GM18867 (cell line): Measurements from ENCODE around the gene ADAP1.

ENCODE experiments used
- ATAC-seq: cut with Tn5 transposase; IDR thresholded peaks from one replicate; pipeline ENCODE4 v1.9.1; 2021; ENCODE audit warnings: mild to moderate bottlenecking, moderate library complexity; ENCODE audit not compliant: unreplicated experiment

ADAP1 gene

GRCh38 chr7:923108-924041 is 31.1 kb downstream of the ADAP1 start:
- peak; percentile 68 for ATAC-seq

GRCh38 chr7:922334-923107 is 32.0 kb downstream of the ADAP1 start:
- peak; percentile 0 for ATAC-seq

DNA sequence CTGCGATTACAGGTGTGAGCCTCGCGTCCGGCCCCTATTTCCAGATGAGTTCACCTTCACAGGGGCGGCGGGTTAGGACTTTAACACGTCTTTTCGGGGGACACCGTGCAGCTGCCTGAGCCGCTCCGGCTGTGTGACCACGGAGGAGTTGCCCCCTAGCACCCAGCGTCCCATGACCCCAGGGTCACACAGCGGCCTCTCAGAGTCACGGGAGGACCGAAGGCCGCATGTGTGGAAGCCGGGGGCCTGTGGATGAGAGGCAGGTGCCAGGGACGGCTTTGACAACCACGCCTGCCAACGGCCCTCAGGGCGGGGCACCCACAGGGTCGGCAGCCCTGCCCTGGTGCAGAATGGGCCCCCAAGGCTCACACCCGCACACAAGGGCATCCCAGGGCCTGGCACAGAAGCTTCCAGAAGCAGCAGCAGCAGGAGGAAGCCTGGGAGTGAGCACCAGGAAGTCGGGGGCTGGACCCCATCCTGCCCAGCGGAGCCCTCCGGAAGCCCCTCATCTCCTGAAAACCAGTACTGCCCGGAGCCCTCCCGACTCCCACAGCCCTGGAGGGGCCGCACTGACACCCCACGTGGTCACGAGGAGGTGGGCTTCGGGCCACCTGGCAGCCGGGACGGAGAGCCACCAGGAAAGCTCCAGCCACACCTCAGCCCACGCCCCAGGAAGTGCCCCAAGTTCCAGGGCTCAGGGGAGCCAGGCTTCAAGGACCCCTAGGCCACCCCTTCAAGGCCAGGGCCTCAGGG is 32.7 kb downstream of the ADAP1 start:
- no peak for ATAC-seq

DNA sequence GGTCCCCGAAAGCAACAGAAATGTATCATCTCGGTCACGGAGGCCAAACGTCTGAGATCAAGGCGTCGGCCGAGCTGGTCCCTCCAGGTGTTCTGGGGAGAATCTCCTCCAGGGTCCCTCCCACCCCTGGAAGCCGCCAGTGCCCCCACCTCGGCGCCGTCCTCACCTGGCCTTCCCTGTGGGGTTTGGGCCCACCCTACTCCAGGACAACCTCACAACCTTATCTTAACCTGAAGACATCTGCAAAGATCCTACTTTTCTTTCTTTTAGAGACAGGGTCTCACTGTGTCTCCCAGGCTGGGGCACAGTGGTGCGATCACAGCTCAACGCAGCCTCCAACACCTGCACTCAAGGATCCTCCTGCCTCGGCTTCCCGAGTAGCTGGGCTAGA is 33.4 kb downstream of the ADAP1 start:
- no peak for ATAC-seq

- no peak for ATAC-seq
These were observed 34.0 kb downstream of the ADAP1 start for GRCh38 chr7:920351-921070.

DNA sequence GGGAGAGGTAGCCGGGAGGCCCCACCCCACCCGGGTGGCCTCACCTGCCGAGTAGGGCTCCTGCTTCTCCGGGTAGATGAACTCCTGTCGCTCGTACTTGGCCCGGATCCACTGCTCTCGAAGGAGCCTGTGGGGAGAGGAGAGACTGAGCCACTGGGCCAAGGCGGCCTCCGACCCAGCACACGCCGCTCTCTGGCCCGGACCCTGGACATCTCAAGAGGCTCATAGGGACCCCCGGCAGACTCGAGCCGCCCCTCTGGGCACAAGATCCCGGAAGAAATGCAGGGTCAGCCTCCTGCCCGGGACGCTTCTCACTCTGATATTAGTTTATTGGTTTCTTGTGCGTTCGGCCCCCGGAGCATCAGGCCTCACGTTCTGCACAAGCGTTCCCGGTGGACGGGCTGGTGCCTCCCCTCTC is 34.5 kb downstream of the ADAP1 start:
- no peak for ATAC-seq

DNA sequence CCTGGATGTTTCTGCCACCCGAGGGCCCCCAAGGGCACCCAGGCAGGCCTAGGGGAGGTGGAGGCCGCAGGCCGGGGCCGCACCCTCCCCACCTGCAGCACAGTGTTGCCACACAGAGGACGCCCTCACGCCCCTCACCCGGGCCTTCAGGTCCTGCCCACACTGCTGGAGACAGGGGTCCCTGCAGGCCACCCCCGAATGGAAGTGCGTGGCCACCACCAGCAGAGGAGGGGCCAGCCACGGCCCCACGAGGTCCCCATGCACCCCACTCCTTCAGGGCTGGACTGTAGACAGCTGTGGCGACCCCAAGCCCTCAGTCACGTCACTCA is 35.4 kb downstream of the ADAP1 start:
- no peak for ATAC-seq

DNA sequence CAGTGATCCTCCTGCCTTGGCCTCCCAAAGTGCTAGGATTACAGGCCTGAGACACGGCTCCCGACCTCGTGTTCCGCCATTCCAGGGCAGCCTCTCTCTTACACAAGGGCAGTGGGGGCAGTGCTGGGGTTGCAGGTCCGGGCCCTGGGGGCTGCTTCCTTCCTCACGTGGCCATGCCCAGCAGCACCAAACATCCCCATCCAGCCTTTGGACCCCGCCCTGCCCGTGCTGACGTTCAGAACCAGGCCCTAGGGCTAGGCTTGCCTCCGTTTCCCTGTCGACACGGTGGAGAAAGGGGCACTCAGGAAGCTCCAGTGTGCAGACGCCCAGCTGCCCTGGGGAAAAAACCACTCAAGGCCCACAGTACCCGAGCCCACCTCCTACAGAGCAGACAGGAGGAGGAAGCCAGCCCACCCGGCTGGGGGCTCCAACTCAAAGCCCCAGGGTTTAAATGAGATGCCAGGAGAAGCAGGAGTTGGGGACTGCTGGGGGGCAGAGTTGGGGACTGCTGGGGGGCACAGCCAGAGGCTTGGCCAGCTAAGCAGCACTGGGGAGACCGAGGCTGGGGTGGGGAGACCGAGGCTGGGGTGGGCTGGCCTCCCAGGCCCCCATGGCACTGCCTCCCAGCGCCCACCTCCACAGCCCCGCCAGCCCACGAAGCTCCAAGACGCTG is 35.9 kb downstream of the ADAP1 start:
- ATAC-seq: no peak

- ATAC-seq: no peak
These were observed 36.4 kb downstream of the ADAP1 start for GRCh38 chr7:918118-918425.

DNA sequence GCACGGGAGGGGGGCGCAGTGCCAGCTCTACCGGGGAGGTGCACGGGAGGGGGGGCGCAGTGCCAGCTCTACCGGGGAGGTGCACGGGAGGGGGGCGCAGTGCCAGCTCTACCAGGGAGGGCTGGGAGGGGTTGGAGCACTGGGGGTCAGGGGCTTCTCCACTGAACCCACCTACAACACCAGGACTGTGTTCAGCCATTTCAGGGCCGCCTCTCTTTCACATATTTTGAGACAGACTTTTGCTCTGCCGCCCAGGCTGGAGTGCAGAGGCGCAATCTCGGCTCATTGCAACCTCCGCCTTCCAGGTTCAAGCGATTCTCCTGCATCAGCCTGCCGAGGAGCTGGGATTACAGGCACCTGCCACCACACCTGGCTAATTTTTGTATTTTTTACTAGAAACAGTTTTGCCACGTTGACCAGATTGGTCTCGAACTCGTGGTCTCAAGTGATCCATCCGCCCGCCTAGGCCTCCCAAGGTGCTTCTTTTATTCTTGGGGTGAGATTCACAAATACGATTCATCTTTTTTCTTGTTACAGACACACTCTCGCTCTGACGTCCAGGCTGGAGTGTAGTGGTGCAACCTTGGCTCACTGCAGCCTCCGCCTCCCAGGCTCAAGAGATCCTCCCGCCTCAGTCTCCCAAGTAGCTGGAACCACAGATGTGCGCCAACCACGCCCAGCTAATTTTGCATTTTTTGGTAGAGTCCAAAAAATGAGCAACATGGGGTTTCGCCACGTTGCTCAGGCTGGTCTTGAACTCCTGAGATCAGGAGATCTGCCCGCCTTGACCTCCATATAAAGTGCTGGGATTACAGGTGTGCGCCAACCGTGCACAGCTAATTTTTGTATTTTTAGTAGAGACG is 37.0 kb downstream of the ADAP1 start:
- no peak for ATAC-seq

DNA sequence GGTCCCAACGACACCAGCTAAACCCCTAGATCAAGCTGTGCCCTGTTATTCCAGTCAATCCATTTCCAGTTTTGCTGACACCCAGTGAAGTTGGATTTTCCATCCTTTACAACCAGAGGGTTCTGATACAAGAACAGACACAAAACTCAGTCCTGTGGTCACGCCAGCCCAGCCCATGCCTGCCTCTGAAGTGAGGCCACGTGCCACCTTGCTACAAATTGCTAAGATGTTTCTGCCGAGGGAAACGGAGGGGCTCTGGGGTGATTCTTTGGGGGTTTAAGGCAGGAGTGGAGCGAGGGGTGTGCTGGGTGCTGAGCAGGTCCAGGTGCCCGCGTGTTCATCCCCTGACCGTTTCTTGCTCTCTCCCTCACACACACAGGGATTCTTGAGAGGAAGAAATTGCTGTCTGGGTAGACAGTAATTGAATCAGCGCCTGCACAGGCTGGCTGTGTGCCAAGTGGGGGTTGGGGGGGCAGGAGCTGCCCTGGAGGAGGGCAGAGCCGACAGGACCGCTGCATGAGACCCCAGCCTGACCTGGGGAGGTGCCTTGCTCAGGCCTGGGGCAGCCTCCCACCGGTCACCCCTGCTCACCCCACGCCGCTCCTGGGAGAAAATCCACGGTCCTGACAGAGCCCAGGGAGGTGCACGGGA is 38.1 kb downstream of the ADAP1 start:
- no peak for ATAC-seq

DNA sequence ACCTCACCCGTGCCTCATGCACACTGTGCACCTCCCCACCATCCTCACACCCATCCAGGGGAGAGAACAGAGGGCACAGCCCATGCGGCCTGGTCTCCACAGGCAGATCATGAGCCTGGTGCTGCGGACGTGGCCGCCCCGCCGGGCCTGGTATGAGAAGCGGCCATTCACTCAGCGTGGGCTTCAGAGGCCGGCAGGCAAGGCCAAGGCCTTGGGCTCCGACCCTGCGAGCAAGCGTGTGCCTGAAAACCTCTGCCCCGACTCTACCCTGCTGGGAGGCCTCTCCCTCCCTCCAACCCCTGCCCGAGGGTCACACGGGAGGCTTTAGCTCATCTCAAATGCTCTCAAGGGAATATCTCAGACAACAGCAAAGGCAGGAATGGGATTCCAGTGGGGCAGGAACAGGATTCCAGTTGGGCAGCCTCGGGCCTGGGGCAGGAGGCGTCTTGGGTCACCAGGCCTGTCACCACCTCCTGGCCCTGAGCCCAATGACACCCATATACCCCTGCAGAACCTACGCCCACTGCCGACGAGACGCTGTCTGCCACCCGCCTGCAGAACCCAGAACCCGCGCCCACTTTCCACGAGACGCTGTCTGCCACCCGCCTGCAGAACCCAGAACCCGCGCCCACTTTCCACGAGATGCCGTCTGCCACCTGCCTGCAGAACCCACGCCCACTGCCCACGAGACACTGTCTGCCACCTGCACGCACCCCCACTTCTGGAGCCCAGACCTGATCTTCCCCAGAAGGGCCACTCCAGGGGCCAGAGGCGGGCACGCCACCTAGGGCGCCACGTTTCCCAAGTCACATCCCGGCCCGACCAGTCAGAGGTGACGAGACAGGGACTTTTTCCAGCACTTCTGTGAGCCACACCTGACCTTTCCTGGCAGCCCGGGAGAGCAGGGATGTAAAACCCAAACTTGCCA is 38.9 kb downstream of the ADAP1 start:
- no peak for ATAC-seq

DNA sequence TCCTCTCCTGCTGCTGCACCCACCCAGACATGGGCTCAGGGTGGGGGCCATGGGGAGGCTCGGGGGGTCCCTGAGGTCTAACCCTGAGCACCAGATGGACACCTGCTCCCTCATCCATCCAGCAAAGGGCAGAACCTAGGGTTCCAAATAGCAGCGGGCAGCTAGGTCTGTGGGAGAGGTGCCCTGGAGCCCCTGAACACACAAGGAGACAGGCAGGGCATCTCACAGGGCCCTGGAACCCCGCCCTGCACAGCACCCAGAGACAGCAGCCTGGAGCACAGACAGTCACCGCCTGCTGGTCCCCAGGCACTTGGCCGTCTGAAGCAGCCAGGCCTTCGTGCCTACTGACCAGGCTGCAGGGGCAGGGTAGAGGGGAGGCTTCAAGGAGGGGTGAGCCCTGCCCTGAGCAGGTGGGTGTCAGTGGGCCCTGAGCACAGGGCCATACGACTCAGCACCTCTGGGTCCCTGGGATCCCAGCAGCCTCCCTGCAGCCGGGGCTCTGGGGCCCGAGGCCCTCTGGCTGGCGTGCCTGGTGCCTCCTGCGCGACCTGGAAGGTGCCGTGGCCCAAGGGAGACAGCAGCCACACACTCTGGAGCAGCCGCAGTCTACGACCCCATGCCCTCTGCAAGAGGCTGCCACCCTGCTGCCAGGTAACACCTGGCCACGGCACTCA is 39.8 kb downstream of the ADAP1 start:
- no peak for ATAC-seq

GRCh38 chr7:913736-914520 is 40.6 kb downstream of the ADAP1 start:
- no peak for ATAC-seq

DNA sequence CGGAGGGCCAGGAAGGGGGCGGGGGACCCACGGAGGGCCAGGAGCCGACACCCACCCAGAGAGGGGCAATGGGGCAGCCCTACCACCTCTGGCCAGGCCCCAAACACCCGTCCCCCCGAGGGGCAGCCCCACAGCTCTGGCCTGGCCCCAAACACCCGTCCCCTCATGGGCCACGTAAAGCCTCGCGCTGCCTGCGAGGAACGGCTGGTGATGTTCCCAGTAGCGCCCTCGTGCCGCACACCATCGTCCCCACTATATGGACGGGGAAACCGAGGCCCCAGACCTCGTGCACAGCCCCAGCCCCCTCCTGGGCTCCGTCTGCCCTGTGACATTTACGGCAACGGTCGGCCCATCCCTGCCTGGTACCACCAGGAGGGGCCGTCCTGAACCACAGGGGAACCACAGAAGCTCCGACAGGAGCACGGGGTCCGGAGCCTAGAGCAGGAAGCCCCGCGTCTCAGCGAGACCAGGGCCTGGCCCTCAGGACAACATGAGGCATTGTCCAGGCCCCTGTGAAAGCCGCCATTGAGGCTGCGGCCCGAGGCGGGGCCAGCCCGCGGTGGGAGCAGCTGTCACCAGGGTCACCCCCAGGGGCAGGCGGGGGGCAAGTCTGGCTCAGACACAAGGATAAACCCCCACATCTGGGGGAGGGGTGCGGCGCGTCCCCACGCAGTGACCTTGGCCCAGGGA is 42.5 kb downstream of the ADAP1 start:
- ATAC-seq: no peak

- ATAC-seq: no peak
These were observed 43.5 kb downstream of the ADAP1 start for GRCh38 chr7:910931-911431.
